DND-41 (cell line): ENCODE measurements around the gene TMEM131L.

Experiments used
- ATAC-seq: fragments of 200-7000 bp; cut with Tn5 transposase; 3 replicates; pipeline ENCODE4 v1.9.1; 2021; ENCODE audit warnings: low read depth; ENCODE audit not compliant: insufficient read depth
- DNase-seq: peaks from one replicate; pipeline ENCODE4 v3.0.0-alpha.2; 2020
- H2AFZ ChIP-seq: 2 replicates; pipeline ENCODE4 v1.6.0; 2012; ENCODE audit warnings: low read depth, low read length
- H3K27ac ChIP-seq: 2 replicates; pipeline ENCODE4 v1.5.1; 2012; ENCODE audit warnings: low read length, inconsistent platforms
- H3K27me3 ChIP-seq: fragments of 200-600 bp; sonication (generic); 2 replicates; pipeline ENCODE4 v1.6.0; 2012; ENCODE audit warnings: low read length, mild to moderate bottlenecking, inconsistent platforms; ENCODE audit not compliant: insufficient read depth, poor library complexity
- H3K36me3 ChIP-seq: 2 replicates; pipeline ENCODE4 v1.5.1; 2012; ENCODE audit warnings: low read length, inconsistent platforms; ENCODE audit not compliant: insufficient read depth
- H3K4me1 ChIP-seq: 2 replicates; pipeline ENCODE4 v1.5.1; 2012; ENCODE audit warnings: mild to moderate bottlenecking, low read length; ENCODE audit not compliant: insufficient read depth
- H3K4me2 ChIP-seq: 2 replicates; pipeline ENCODE4 v1.6.0; 2012; ENCODE audit warnings: mild to moderate bottlenecking, moderate library complexity, low read length, inconsistent platforms; ENCODE audit not compliant: insufficient read depth
- H3K4me3 ChIP-seq, 2 experiments: fragments of 200-600 bp in 1 of 2; shearing (Covaris generic) in 1 of 2; 2 replicates each; pipeline ENCODE4 v1.5.1; 2012 to 2016; ENCODE audit warnings: inconsistent platforms in 2 of 2, low read length in 2 of 2, mild to moderate bottlenecking in 2 of 2, low read depth in 1 of 2, moderate library complexity in 1 of 2
- H3K79me2 ChIP-seq: 2 replicates; pipeline ENCODE4 v1.6.0; 2012; ENCODE audit warnings: low read length, inconsistent platforms; ENCODE audit not compliant: insufficient read depth
- H3K9ac ChIP-seq: 2 replicates; pipeline ENCODE4 v1.6.0; 2012; ENCODE audit warnings: low read depth, mild to moderate bottlenecking, inconsistent platforms, low read length, moderate library complexity
- H3K9me3 ChIP-seq: 2 replicates; pipeline ENCODE4 v1.5.1; 2012; ENCODE audit warnings: low read length, moderate library complexity, mild to moderate bottlenecking, inconsistent platforms; ENCODE audit not compliant: insufficient read depth, severe bottlenecking
- H4K20me1 ChIP-seq: 2 replicates; pipeline ENCODE4 v1.6.0; 2012; ENCODE audit warnings: low read length; ENCODE audit not compliant: insufficient read depth
- CTCF ChIP-seq: IDR thresholded peaks from 2 replicates; pipeline ENCODE4 v1.5.1; 2012; ENCODE audit warnings: borderline replicate concordance, low read length, moderate library complexity, mild to moderate bottlenecking; ENCODE audit not compliant: poor library complexity, severe bottlenecking; ENCODE audit errors: extremely low read depth
- EZH2 ChIP-seq: IDR thresholded peaks from 3 replicates; pipeline ENCODE4 v1.6.1; 2012; ENCODE audit warnings: borderline replicate concordance, low read depth, mild to moderate bottlenecking, moderate library complexity, low read length, inconsistent platforms; ENCODE audit not compliant: severe bottlenecking

TMEM131L gene

GRCh38 chr4:153476829-153477574, 10.8 kb downstream of the TMEM131L start:
- H3K4me2 ChIP-seq = peak overlapping the region; percentile 46
- H3K9ac ChIP-seq = no peak overlapping the region
- H4K20me1 ChIP-seq = peaks cover 90% of the 10 kb centered on the region
- ATAC-seq (peak; percentile 38; the same call in 2 of the 3 replicates), DNase-seq (no peak)
- peak overlapping the region in 1 of 2 experiments; percentile 18; a peak in 1 of 4 replicates for H3K4me3 ChIP-seq
- H3K27me3 ChIP-seq = no peaks in the 10 kb centered on the region
- no peak for TF ChIP-seq CTCF
- TF ChIP-seq EZH2 = no peak
- peaks cover 100% of the 10 kb centered on the region for H3K79me2 ChIP-seq
- peaks cover 97% of the 10 kb centered on the region for H3K36me3 ChIP-seq
- H3K27ac ChIP-seq = peak overlapping the region; percentile 56
- H2AFZ ChIP-seq = no peak overlapping the region
- H3K9me3 ChIP-seq = no peaks in the 10 kb centered on the region
- H3K4me1 ChIP-seq = peaks cover 93% of the 10 kb centered on the region

DNA sequence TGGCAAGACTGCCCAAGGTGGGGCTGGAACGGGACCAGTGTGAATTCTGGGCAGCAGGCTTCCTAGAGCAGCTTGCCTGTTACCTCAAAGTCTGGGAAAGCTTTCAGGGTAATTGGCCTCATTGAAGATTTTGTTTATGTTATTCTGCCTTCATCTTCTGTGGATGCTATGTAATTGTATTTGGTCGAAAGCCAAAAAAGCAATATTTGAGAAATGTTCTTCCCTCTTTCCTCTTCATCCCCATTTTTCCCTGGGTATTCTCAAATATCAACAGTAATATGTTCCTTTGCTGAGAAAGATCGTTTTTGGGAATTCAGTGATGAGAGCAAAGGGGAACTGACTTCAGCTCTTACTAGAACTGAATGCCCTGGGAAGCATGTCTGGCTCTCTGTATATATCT, 12.9 kb downstream of the TMEM131L start:
- Histone ChIP-seq H3K4me3 (no peak overlapping the region), H3K9ac (no peak overlapping the region), H3K27me3 (no peaks in the 10 kb centered on the region), H2AFZ (no peak overlapping the region), H3K36me3 (peaks cover 97% of the 10 kb centered on the region), H3K9me3 (no peaks in the 10 kb centered on the region), H3K4me1 (peaks cover 94% of the 10 kb centered on the region), H3K27ac (0 out of 2 replicates have a peak overlapping the region, but pooled peaks have one; percentile 16), H3K79me2 (peaks cover 100% of the 10 kb centered on the region), H4K20me1 (peaks cover 90% of the 10 kb centered on the region), H3K4me2 (peak overlapping the region; percentile 10; the same call in 1 of the 2 replicates)
- ATAC-seq (no peak), DNase-seq (no peak)
- TF ChIP-seq CTCF (no peak), EZH2 (no peak)

DNA sequence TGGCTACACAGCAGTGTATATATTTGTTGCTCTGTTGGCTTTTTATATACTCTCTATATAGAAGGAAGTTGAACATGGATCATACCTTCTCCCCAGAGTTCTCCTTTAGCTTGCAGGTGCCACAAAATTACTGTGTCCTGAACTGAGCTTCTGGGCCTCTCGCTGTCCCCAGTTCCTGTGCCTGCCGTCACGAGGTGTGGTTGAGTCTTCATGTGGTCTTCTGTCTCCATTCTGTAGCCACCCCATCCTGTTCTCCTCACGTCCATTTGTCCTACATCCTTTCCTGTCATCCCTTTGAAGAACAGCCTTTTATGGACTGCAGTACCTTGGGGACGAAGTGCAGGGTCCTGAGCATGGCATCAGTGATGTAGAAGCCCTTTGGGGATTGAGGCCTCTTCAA, 14.5 kb downstream of the TMEM131L start:
- Histone ChIP-seq H3K27ac (peak overlapping the region; percentile 15; the same call in 1 of the 2 replicates), H3K4me3 (no peak overlapping the region), H3K27me3 (no peaks in the 10 kb centered on the region), H3K79me2 (peaks cover 98% of the 10 kb centered on the region), H3K4me2 (peak overlapping the region; percentile 32), H3K36me3 (peaks cover 89% of the 10 kb centered on the region), H4K20me1 (peaks cover 82% of the 10 kb centered on the region), H2AFZ (no peak overlapping the region), H3K4me1 (peaks cover 87% of the 10 kb centered on the region), H3K9me3 (no peaks in the 10 kb centered on the region), H3K9ac (no peak overlapping the region)
- TF ChIP-seq EZH2 (no peak), CTCF (no peak)
- DNase-seq = no peak
- no peak; the same call in 2 of the 3 replicates for ATAC-seq
